Left lobe of liver (tissue), 2 donors: Measurements from ENCODE around the gene ETNK2. TPM values are rescaled to one million over a fixed set of nuclear protein-coding genes. Genes with fewer than 3 reads are reported as not detected.

ENCODE experiments used
- ATAC-seq: fragments of 200-7000 bp; cut with Tn5 transposase; one replicate; pipeline ENCODE4 v1.9.1; 2020; ENCODE audit warnings: mild to moderate bottlenecking, moderate library complexity
- DNase-seq: peaks from one replicate; pipeline ENCODE4 v3.0.0-alpha.2; 2020; ENCODE audit warnings: low spot score
- total RNA-seq: library from RNA; stranded (reverse); gene quantifications from one replicate; pipeline ENCODE4 v1.2.1, GENCODE V29; 2021
- donor health status: DM: no; HTN: no; CAD: no; lungs with moderate emphysema.
- donor health status: DM: no; HTN: yes; CAD: no.

The ETNK2 gene
- total RNA-seq, 1 donor from 2014 or later = 213 TPM

- no peak for ATAC-seq
- DNase-seq = no peak
Measured at GRCh38 chr1:204178487-204179281, 26.8 kb upstream of the ETNK2 start.

- DNase-seq (no peak), ATAC-seq (no peak)
Measured at GRCh38 chr1:204177133-204177532, 25.3 kb upstream of the ETNK2 start.

DNA sequence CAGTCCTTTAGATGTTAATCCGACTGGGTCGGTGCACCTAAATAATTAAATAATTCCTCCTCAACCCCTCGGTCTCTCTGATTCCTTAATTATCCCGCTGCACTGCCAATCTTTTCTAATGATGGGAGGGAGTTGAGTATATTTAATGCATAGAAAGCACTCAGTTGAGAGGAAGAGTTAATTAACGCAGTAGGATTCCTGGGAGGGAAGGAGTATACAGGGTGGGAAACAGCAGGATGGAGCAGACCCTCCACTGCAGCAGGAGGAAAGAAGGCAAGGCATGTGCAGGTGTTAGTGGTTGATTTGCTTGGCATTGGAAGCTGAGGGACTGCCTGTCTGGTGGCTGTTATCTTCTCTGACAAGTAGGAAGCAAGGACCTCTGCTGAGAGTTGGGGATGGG is 24.2 kb upstream of the ETNK2 start:
- ATAC-seq (no peak), DNase-seq (no peak)

GRCh38 chr1:204174958-204175357 is 23.1 kb upstream of the ETNK2 start:
- DNase-seq (no peak), ATAC-seq (no peak)

GRCh38 chr1:204172404-204173029 is 20.7 kb upstream of the ETNK2 start:
- DNase-seq = no peak

DNA sequence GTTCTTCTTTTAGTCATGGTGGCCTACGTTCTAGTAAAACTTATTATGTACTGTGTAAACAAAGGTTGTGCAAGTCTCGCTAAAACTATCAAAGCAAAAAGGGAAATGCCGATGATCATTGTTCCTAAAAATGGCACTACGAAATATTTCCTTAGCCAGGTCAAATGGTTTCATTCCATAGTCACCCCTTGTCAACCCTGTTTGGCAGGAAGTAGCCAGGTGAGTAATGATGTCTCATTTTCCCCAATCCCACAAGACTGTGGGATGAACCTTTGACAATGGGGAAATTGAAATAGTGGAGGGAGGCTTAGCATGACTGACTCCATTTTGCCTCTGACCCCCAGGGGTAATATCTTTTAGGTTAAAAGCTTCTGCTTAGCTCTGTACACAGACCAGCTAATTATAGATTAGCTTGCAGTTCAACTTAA is 19.9 kb upstream of the ETNK2 start:
- ATAC-seq = peak; percentile 21

More at GRCh38 chr1:204172404-204173029, 20.7 kb upstream of the ETNK2 start:
- ATAC-seq = no peak

DNA sequence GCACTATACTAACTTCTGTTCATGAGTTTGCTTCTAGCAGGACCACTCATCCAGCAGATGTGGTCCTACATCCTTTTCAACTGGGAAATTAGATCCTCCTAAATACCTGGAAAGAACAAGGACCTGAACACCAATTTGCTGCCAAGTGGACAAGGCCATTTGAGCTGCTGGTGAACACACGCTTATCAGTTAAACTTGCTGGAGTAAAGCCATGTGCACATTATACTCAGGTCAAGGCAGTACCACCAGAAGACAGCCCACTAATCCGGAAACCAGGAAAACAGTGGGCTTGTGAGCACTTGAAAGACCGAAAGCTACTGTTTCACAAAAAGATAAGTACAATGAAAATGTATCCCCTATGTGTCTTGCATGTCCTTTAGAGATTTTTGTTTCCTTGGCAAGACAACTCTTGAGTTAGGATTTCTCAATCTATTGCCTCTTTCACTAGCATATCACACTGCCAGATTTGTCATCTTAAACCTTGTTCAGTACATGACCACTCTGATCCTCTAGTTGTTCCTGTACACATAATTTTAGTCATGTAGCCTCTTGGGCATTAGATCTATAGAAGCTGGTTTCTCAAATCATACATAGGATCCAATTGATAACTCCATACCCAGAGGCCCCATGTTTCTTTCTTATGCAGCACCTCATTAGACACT is 18.8 kb upstream of the ETNK2 start:
- DNase-seq = no peak
- ATAC-seq = peak; percentile 84

More for the DNA sequence above, 19.9 kb upstream of the ETNK2 start:
- no peak for DNase-seq

DNA sequence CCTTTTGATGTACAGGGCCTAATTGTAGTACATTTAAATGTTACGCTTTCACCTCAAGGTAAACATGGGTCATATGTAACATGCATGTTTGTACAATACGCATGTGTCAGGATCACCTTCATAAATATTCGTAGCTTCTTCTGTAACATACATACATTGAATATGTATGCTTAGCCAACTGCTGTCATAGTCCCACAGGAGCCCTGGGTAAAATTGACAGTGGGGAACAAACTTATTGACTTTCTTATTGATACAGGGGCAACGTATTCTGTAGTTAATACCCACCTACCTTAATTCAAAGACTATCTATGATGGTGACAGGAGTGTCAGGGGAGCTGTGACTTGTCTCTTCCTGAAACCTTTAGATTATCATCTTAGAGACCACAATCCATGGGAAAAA is 18.0 kb upstream of the ETNK2 start:
- DNase-seq = no peak
- ATAC-seq = no peak

GRCh38 chr1:204167730-204168129 is 15.9 kb upstream of the ETNK2 start:
- no peak for DNase-seq

DNA sequence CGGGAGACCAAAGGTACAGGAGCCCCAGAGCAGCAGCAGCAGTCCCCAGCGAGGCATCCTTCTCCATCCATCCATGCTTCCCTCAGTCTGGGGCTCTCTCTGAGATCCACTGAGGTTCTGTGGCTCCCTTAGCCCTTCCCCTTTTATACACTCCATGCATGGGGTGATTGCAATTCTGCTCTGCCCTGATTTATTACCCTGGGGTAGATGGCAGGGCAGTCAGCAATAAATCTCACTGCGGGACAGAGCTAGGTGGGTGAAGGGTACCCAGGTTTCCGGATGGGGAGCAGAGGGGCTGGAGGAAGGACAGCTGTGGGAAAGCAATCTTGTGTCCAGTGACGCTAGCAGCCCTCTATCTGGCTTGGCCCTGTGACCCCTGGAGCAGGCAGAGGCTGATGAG is 14.4 kb upstream of the ETNK2 start, which contains the start of gene REN:
Gene REN, minus strand, starts transcription at position 119 of the 400 bp plus-strand sequence. Its CDS starts 44 bp downstream, at position 75.
- DNase-seq = no peak
- ATAC-seq = no peak

More at GRCh38 chr1:204167730-204168129, 15.9 kb upstream of the ETNK2 start:
- no peak for ATAC-seq

DNA sequence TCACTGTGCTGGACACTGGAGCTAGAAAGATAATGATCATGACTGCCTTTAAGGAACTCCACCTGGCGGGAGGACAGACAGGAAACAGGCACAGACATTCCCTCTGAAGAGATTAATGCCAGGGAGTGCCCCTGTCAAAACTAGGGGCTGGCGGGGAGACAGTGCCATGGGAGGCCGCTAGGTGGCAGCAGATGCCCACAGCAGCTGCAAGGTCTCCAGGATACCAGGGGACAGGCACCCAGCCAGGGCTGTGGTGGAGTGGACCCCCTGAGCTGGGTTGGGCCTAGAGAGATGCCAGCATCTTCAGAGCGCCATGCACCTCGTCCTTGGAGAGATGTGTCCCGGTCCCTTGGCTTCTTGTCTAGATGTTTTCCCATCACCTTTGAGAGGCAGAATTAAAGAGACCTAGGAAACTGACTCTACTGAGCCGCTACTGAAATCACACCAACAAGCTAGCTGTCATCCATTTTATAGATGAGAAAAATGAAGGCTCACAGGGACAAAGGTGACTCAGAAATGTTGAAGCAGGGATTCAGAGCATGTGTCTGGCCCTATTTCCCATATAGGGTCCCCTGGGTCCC is 10.7 kb upstream of the ETNK2 start:
- ATAC-seq (peak; percentile 96), DNase-seq (peak; percentile 84)

GRCh38 chr1:204161609-204162493 is 10.0 kb upstream of the ETNK2 start:
- ATAC-seq (peak; percentile 36), DNase-seq (no peak)

GRCh38 chr1:204157962-204158361 is 6.1 kb upstream of the ETNK2 start:
- ATAC-seq (no peak), DNase-seq (no peak)

DNA sequence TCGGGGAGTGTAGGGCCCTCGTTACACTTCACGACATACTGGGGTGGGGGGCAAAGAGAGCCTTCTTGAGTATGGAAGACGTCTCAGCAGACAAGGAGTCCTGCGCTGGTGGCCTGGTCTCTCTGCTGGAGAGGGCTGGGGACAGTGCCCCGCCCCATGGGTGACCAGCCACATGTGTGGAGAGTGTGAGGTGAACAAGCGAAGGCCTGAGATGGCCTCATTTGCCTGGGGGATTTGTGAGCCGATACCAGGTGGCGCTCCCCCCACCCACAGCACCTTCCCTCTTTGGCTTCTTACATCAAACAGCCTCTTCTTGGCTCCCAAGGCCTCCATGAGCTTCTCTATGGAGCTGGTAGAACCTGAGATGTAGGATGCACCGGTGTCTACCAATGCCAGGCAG is 4.0 kb upstream of the ETNK2 start:
- DNase-seq (no peak), ATAC-seq (no peak)

- no peak for ATAC-seq
- DNase-seq = no peak
Measured at GRCh38 chr1:204154568-204155255, 2.9 kb upstream of the ETNK2 start.

DNA sequence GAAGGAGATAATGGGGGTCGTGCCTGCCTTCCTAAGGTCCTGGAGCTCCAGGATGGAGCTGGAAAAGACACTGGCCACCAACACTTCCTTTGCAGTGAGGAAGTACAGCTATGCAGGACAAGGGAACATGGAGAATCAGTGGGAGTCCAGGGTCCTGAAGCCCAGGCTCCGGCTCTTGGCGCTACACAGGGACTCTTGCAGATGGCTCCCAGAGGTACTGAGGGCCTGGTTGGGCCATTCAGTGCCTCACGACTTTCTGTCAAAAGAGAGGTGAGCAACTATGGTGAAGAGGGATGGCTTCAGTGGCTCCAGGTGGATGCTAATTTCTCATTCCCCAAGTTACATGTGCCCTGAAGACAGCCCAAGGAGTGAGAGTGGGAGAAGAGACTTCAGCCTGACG is 1.8 kb upstream of the ETNK2 start:
- DNase-seq (no peak), ATAC-seq (no peak)

DNA sequence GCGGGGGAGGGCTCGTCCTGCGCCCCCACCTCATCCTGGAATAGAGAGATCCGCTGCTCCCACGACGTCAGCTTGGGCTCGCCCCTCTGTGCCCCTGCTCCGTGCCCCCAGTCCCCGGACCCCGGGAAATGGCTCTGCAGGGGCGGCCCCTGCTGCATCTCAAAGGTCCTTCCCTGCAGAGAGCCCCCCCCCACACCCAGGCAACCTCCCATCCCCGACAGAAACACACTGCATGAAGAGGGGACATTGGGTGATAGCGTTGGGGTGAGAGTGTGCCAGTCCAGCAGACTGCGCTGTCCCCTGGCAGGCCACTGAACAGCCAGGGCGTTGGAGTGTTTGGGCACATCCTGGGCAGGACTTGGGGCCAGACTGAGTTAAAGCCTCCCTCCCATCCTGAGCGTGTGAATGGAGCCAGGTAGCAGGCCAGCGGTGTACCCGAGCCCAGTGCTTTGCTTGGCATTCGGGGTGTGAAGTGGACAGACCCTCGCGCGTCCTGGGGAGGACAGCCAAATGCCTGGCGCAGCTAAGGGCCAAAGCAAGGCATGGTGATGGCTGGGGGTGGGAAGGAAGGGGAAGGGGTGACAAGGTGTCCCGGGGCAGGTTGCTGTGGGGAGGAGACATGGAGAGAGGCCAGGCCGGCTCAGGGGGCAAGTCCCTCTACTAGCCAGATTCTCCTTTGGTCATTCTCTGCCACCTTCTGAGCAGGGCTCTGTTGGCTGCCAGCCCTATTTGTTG is 633 bp upstream of the ETNK2 start:
- DNase-seq (peak; percentile 74), ATAC-seq (peak; percentile 48)

DNA sequence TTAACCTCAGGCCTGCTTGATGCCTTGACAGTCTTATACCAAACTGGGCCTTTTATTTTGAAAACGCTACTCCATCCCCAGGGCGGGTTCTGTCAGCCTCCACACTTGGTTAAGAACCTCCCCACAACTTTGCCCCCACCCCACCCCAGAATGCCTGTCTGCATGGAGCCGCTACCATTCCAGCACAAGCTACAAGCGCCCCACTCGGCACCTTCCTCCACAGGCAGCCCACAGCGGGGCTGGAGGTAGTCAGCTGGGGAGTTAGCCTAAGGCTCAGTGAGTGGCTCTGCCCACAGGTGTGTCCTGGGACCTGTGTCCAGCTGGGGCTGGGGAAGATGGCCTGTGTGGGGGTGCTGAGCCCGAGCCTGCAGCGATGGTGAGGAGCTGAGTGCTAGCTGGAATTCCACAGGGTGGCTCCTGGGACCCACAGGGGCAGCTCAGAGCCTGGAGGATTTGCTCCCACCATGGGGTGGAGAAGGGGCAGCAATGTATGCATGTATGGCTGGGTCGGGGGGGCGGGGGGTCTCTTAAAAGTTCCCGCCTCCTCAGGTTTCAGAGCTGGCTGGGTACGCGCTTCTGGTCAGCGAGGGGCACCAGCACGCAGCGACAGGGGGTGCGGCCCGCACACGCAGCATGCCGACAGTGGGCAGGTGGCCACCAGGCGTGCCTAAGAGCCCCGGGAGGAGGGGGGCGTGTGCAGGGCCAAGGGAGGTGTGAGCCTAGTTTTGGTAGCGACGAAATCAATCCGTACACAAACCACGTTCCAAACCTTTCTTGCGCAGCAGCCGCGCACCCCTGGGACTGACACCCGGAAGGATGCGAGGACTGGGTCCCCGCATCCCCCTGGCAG is 917 bp downstream of the ETNK2 start:
- peak; percentile 41 for ATAC-seq
- DNase-seq = peak; percentile 82
